PC-3 (cell line): Measurements from ENCODE around the gene PPP1R3F. TPM values are rescaled to one million over a fixed set of nuclear protein-coding genes. Genes with fewer than 3 reads are reported as not detected.
"Not testable (repeated sequence)": the region's sequence is repeated elsewhere in the genome, so short reads cannot be mapped to it uniquely, and the experiment has no call there.

Experiments
- ATAC-seq: fragments of 200-7000 bp; cut with Tn5 transposase; 2 replicates; pipeline ENCODE4 v1.9.1; 2020; ENCODE audit warnings: mild to moderate bottlenecking, moderate library complexity
- BruUV-seq: library from RNA; stranded (reverse); fragments of 400-500 nt; replicated peaks from 2 replicates; lab custom pipeline; 2021; lab: Mats Ljungman, UMichigan
- CTCF ChIA-PET: fragments of 300-600 bp; sonication (Branson Sonifier 250); formaldehyde crosslinking; loops from one replicate; lab custom pipeline; 2022; ENCODE audit warnings: antibody characterized with exemption; lab: Charles Lee
- POLR2A ChIA-PET: fragments of 300-600 bp; sonication (Branson Sonifier 250); formaldehyde crosslinking; loops from one replicate; lab custom pipeline; 2022; ENCODE audit warnings: antibody characterized with exemption; ENCODE audit not compliant: unreplicated experiment; lab: Charles Lee
- DNase-seq: peaks from one replicate; pipeline ENCODE4 v3.0.0-alpha.2; 2015
- H2AFZ ChIP-seq: fragments of 300-600 bp; sonication (generic); 2 replicates; pipeline ENCODE4 v1.6.0; 2016; ENCODE audit warnings: antibody characterized with exemption, low read length
- H3F3A ChIP-seq: fragments of 300-600 bp; sonication (generic); one replicate; pipeline ENCODE4 v1.6.0; 2017; ENCODE audit warnings: antibody characterized with exemption, low read length, control low read depth, mild to moderate bottlenecking; ENCODE audit not compliant: unreplicated experiment
- H3K27ac ChIP-seq: fragments of 300-600 bp; sonication (generic); 2 replicates; pipeline ENCODE4 v1.5.1; 2016; ENCODE audit warnings: mild to moderate bottlenecking, low read length
- H3K27me3 ChIP-seq: fragments of 300-600 bp; sonication (generic); 2 replicates; pipeline ENCODE4 v1.6.1; 2016; ENCODE audit warnings: low read length, mixed read lengths
- H3K36me3 ChIP-seq: fragments of 300-600 bp; sonication (generic); 2 replicates; pipeline ENCODE4 v1.6.1; 2016; ENCODE audit warnings: low read depth, mixed run types, low read length, mixed read lengths
- H3K4me1 ChIP-seq: fragments of 300-600 bp; sonication (generic); 2 replicates; pipeline ENCODE4 v1.5.1; 2016; ENCODE audit warnings: low read length; ENCODE audit not compliant: insufficient read depth
- H3K4me2 ChIP-seq: fragments of 300-600 bp; sonication (generic); 2 replicates; pipeline ENCODE4 v1.6.0; 2016; ENCODE audit warnings: low read length
- H3K4me3 ChIP-seq: fragments of 300-600 bp; sonication (generic); 2 replicates; pipeline ENCODE4 v1.5.1; 2016; ENCODE audit warnings: mild to moderate bottlenecking, low read length, mixed read lengths
- H3K79me2 ChIP-seq: fragments of 300-600 bp; sonication (generic); 2 replicates; pipeline ENCODE4 v1.6.1; 2017; ENCODE audit warnings: low read length, mixed read lengths
- H3K9ac ChIP-seq: fragments of 300-600 bp; sonication (generic); 2 replicates; pipeline ENCODE4 v1.6.0; 2016; ENCODE audit warnings: mild to moderate bottlenecking, low read length
- H3K9me2 ChIP-seq: fragments of 300-600 bp; sonication (generic); replicated peaks from 2 replicates; pipeline ENCODE4 v1.6.1; 2016; ENCODE audit warnings: mixed run types, low read length, mixed read lengths
- H3K9me3 ChIP-seq: fragments of 300-600 bp; sonication (generic); 2 replicates; pipeline ENCODE4 v1.6.1; 2016; ENCODE audit warnings: low read length, mixed read lengths
- H4K20me1 ChIP-seq: fragments of 300-600 bp; sonication (generic); 2 replicates; pipeline ENCODE4 v1.6.1; 2016; ENCODE audit warnings: low read length, mixed read lengths
- CTCF ChIP-seq: fragments of 300-600 bp; sonication (generic); conservative IDR thresholded peaks from 2 replicates; pipeline ENCODE4 v1.5.1; 2017; ENCODE audit warnings: antibody characterized with exemption, low read depth, mild to moderate bottlenecking, low read length
- EZH2 ChIP-seq: fragments of 300-600 bp; sonication (generic); IDR thresholded peaks from one replicate; pipeline ENCODE4 v1.6.1; 2017; ENCODE audit warnings: antibody characterized with exemption, mild to moderate bottlenecking, low read length; ENCODE audit not compliant: unreplicated experiment
- EZH2phosphoT487 ChIP-seq: fragments of 300-600 bp; sonication (generic); IDR thresholded peaks from 2 replicates; pipeline ENCODE4 v1.6.1; 2018; ENCODE audit warnings: mild to moderate bottlenecking, antibody characterized with exemption, low read length, borderline replicate concordance
- intact Hi-C: fragments of 100-400 bp; cut with micrococcal nuclease; formaldehyde crosslinking; loops from 2 replicates; pipeline ENCODE4 v1.9.0; 2023
- total RNA-seq: library from RNA; depleted of rRNA; stranded (reverse); fragments of >200 nt; gene quantifications from 2 replicates; pipeline ENCODE4 v1.2.3, GENCODE V29; 2014

Gene PPP1R3F
- total RNA-seq, 1 experiment from 2014 or later = 11.8 TPM

GRCh38 chrX:49316085-49316484 lies 46.5 kb downstream of the PPP1R3F start:
- H3K4me1 ChIP-seq = no peaks in the 10 kb centered on the region
- intact Hi-C loops = no loop called here
- H3K9me3 ChIP-seq = no peaks in the 10 kb centered on the region
- no peaks in the 10 kb centered on the region for H3K9me2 ChIP-seq
- CTCF ChIA-PET = no interaction called here
- H2AFZ ChIP-seq = no peak overlapping the region
- peaks cover 29% of the 10 kb centered on the region for H3K27me3 ChIP-seq
- H3K9ac ChIP-seq = no peak overlapping the region
- H3K4me3 ChIP-seq = no peak overlapping the region
- DNase-seq (no peak), ATAC-seq (no peak)
- BruUV-seq = no TSS peak
- TF ChIP-seq CTCF (no peak), EZH2phosphoT487 (no peak), EZH2 (no peak)
- no peaks in the 10 kb centered on the region for H4K20me1 ChIP-seq
- H3K79me2 ChIP-seq = no peaks in the 10 kb centered on the region
- POLR2A ChIA-PET = no interaction called here
- no peak overlapping the region for H3K4me2 ChIP-seq
- no peaks in the 10 kb centered on the region for H3K36me3 ChIP-seq
- no peak overlapping the region for H3K27ac ChIP-seq
- H3F3A ChIP-seq = no peaks in the 10 kb centered on the region

- H3K79me2 ChIP-seq, DNase-seq, H3K27me3 ChIP-seq, H3F3A ChIP-seq, H3K9ac ChIP-seq, BruUV-seq, ATAC-seq, H4K20me1 ChIP-seq, CTCF ChIA-PET, H3K9me3 ChIP-seq, H3K27ac ChIP-seq, H3K9me2 ChIP-seq, H3K4me2 ChIP-seq, H3K4me3 ChIP-seq, intact Hi-C loops, H2AFZ ChIP-seq, POLR2A ChIA-PET, H3K4me1 ChIP-seq, H3K36me3 ChIP-seq: not testable (repeated sequence)
These were observed 52.1 kb downstream of the PPP1R3F start, which contains the start of gene GAGE12J for GRCh38 chrX:49321737-49322136. GAGE12J (plus strand) TSS chrX:49322037; CDS start chrX:49323194, 1,157 bp downstream.

- H3K27me3 ChIP-seq, DNase-seq, H2AFZ ChIP-seq, H4K20me1 ChIP-seq, ATAC-seq, H3K9me2 ChIP-seq, H3K9ac ChIP-seq, POLR2A ChIA-PET, intact Hi-C loops, BruUV-seq, H3K4me1 ChIP-seq, H3K79me2 ChIP-seq, CTCF ChIA-PET, H3K9me3 ChIP-seq, H3K4me2 ChIP-seq, H3K36me3 ChIP-seq, H3F3A ChIP-seq, H3K4me3 ChIP-seq, H3K27ac ChIP-seq: not testable (repeated sequence)
These were observed 52.7 kb downstream of the PPP1R3F start for GRCh38 chrX:49322266-49322665.

GRCh38 chrX:49323735-49324134 lies 54.1 kb downstream of the PPP1R3F start:
- H3K9ac ChIP-seq, H3K4me3 ChIP-seq, H3K36me3 ChIP-seq, intact Hi-C loops, H3K4me1 ChIP-seq, H3K27ac ChIP-seq, DNase-seq, BruUV-seq, H3K4me2 ChIP-seq, POLR2A ChIA-PET, H3K9me2 ChIP-seq, H3F3A ChIP-seq, H3K79me2 ChIP-seq, H3K9me3 ChIP-seq, ATAC-seq, CTCF ChIA-PET, H4K20me1 ChIP-seq, H3K27me3 ChIP-seq, H2AFZ ChIP-seq: not testable (repeated sequence)

GRCh38 chrX:49330421-49330820 lies 60.8 kb downstream of the PPP1R3F start:
- H3F3A ChIP-seq, CTCF ChIA-PET, H3K79me2 ChIP-seq, H3K4me2 ChIP-seq, DNase-seq, H3K9me3 ChIP-seq, H3K36me3 ChIP-seq, intact Hi-C loops, POLR2A ChIA-PET, H3K4me3 ChIP-seq, H3K27me3 ChIP-seq, ATAC-seq, H4K20me1 ChIP-seq, H3K27ac ChIP-seq, H2AFZ ChIP-seq, BruUV-seq, H3K4me1 ChIP-seq, H3K9me2 ChIP-seq, H3K9ac ChIP-seq: not testable (repeated sequence)

- H3K79me2 ChIP-seq, H3K4me3 ChIP-seq, H3K27ac ChIP-seq, H3K9ac ChIP-seq, BruUV-seq, DNase-seq, intact Hi-C loops, H3K4me2 ChIP-seq, POLR2A ChIA-PET, H3K9me2 ChIP-seq, H3K4me1 ChIP-seq, H3F3A ChIP-seq, H2AFZ ChIP-seq, H3K9me3 ChIP-seq, H4K20me1 ChIP-seq, ATAC-seq, CTCF ChIA-PET, H3K27me3 ChIP-seq, H3K36me3 ChIP-seq: not testable (repeated sequence)
These were observed 61.7 kb downstream of the PPP1R3F start, which contains the start of gene GAGE13 for GRCh38 chrX:49331282-49331681. GAGE13 (plus strand) TSS chrX:49331582; CDS start chrX:49332738, 1,156 bp downstream.
